Hepatocyte (in vitro differentiated cells): ENCODE results near the gene NECAB3.

ENCODE experiments used
- EZH2phosphoT487 ChIP-seq: fragments of 200-600 bp; sonication (generic); IDR thresholded peaks from one replicate; pipeline ENCODE4 v1.6.1; 2018; ENCODE audit warnings: antibody characterized with exemption, mild to moderate bottlenecking, low read depth, moderate library complexity; ENCODE audit not compliant: unreplicated experiment, severe bottlenecking
- TF ChIP-seq, protein P1 (sequence below): fragments of 200-600 bp; sonication (generic); IDR thresholded peaks from 2 replicates; pipeline ENCODE4 v1.5.1; 2016; ENCODE audit warnings: antibody characterized with exemption, mild to moderate bottlenecking; ENCODE audit not compliant: poor library complexity

DNA sequence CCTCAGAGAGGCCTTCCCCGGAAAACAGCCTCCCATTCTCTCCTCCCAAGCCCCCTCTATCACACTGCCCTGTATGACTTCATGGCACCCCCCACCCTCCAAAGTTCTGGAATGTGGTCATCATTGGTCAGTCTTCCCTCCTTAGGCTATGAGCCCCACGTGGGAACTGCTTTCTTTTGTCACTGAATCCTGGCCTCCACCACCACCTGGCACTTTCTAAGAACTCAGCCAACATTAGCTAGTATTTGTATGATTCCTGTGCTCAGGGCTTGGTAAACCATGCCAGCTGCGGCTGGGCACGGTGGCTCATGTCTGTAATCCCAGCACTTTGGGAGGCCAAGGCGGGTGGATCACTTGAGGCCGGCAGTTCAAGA, 20.4 kb upstream of the NECAB3 start:
- TF ChIP-seq, protein P1, sequence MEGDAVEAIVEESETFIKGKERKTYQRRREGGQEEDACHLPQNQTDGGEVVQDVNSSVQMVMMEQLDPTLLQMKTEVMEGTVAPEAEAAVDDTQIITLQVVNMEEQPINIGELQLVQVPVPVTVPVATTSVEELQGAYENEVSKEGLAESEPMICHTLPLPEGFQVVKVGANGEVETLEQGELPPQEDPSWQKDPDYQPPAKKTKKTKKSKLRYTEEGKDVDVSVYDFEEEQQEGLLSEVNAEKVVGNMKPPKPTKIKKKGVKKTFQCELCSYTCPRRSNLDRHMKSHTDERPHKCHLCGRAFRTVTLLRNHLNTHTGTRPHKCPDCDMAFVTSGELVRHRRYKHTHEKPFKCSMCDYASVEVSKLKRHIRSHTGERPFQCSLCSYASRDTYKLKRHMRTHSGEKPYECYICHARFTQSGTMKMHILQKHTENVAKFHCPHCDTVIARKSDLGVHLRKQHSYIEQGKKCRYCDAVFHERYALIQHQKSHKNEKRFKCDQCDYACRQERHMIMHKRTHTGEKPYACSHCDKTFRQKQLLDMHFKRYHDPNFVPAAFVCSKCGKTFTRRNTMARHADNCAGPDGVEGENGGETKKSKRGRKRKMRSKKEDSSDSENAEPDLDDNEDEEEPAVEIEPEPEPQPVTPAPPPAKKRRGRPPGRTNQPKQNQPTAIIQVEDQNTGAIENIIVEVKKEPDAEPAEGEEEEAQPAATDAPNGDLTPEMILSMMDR, result no peak
- TF ChIP-seq EZH2phosphoT487, result no peak
